Spleen (tissue), 11 donors: ENCODE measurements around the gene NBAS. TPM values are rescaled to one million over a fixed set of nuclear protein-coding genes. Genes with fewer than 3 reads are reported as not detected.

Experiments used
- DNase-seq: peaks from one replicate; pipeline ENCODE4 v3.0.0-alpha.2; 2020
- H3K27ac ChIP-seq, 8 donors: fragments of 200-600 bp; sonication (generic) in 7 of 8; 1 replicate in 4 of 8; 2 replicates in 4 of 8; pipeline versions ENCODE4 v1.5.0 to v1.8.0; 2016 to 2021; ENCODE audit warnings: inconsistent platforms in 4 of 8, mild to moderate bottlenecking in 4 of 8, moderate library complexity in 1 of 8
- H3K27me3 ChIP-seq, 7 donors: fragments of 200-600 bp; sonication (generic) in 6 of 7; replicated peaks in 1 of 7; 1 replicate in 4 of 7; 2 replicates in 3 of 7; pipeline versions ENCODE4 v1.5.0 to v1.8.0; 2016 to 2021; ENCODE audit warnings: inconsistent platforms in 3 of 7, mild to moderate bottlenecking in 1 of 7
- H3K36me3 ChIP-seq, 6 donors: fragments of 200-600 bp; sonication (generic) in 5 of 6; 1 replicate in 4 of 6; 2 replicates in 2 of 6; pipeline versions ENCODE4 v1.5.0 to v1.8.0; 2016 to 2021; ENCODE audit warnings: inconsistent platforms in 2 of 6
- H3K4me1 ChIP-seq, 6 donors: fragments of 200-600 bp; sonication (generic) in 5 of 6; 1 replicate in 3 of 6; 2 replicates in 3 of 6; pipeline versions ENCODE4 v1.5.0 to v1.8.0; 2016 to 2021; ENCODE audit warnings: inconsistent platforms in 3 of 6
- H3K4me3 ChIP-seq, 8 donors: fragments of 200-600 bp; sonication (generic) in 7 of 8; 1 replicate in 4 of 8; 2 replicates in 4 of 8; pipeline versions ENCODE4 v1.5.0 to v1.8.0; 2016 to 2021; ENCODE audit warnings: inconsistent platforms in 4 of 8, mild to moderate bottlenecking in 4 of 8, moderate library complexity in 2 of 8
- H3K9me3 ChIP-seq, 8 donors: fragments of 200-600 bp; sonication (generic) in 7 of 8; 1 replicate in 4 of 8; 2 replicates in 4 of 8; pipeline versions ENCODE4 v1.5.0 to v1.8.0; 2016 to 2021; ENCODE audit warnings: inconsistent platforms in 4 of 8
- CTCF ChIP-seq, 11 experiments: fragments of 200-600 bp in 7 of 11; fragments of 450-650 bp in 4 of 11; sonication (generic) in 4 of 11; IDR thresholded peaks in 8 of 11; conservative IDR thresholded peaks in 3 of 11; 1 replicate in 7 of 11; 2 replicates in 4 of 11; pipeline versions ENCODE4 v1.4.0 to v1.8.0; 2016 to 2021; ENCODE audit warnings: antibody characterized with exemption in 11 of 11, inconsistent platforms in 4 of 11, mild to moderate bottlenecking in 1 of 11
- POLR2A ChIP-seq, 3 donors: fragments of 450-650 bp; IDR thresholded peaks; one replicate each; pipeline ENCODE4 v1.5.1; 2017; ENCODE audit warnings: antibody characterized with exemption in 3 of 3, mild to moderate bottlenecking in 1 of 3
- POLR2AphosphoS5 ChIP-seq, 3 donors: sonication (generic); formaldehyde crosslinking; IDR thresholded peaks; one replicate each; pipeline ENCODE4 v1.5.1; 2017; ENCODE audit warnings: antibody characterized with exemption in 3 of 3
- WGBS, 5 donors: extraction: QIAGEN DNeasy Blood & Tissue Kit in 3 of 5; methylation state at CpG; one replicate each; pipeline versions ENCODE4 v1.1.5 to v1.1.7; 2013 to 2018; 5-methylcytosine and 5-hydroxymethylcytosine counted together
- intact Hi-C: fragments of 100-400 bp; cut with DNase I; formaldehyde crosslinking; loops from one replicate; pipeline ENCODE4 v1.15.0; 2023; ENCODE audit warnings: low total_unique reads
- polyA plus RNA-seq, 3 donors: library from polyadenylated mRNA; stranded (reverse); fragments of 200-250 nt; gene quantifications; one replicate each; pipeline ENCODE4 v1.2.1, GENCODE V29; 2013
- total RNA-seq, 7 donors: library from RNA; depleted of rRNA in 3 of 7; stranded (reverse); fragments of >200 nt in 3 of 7; fragmentation: NEBNext Ultra II Directional in 4 of 7; extraction: Animal tissue kit (Norgen Biotek cat#: 25700) in 4 of 7; gene quantifications; one replicate each; pipeline versions ENCODE4 v1.1.0 to v1.2.1, GENCODE V29; 2016 to 2021
- donor health status: healthy with polysubstance abuse.
- donor health status: DM: no; HTN: no; CAD: no; lungs with moderate emphysema.
- donor health status: DM: no; HTN: no; CAD: no.
- donor health status: Bipolar disorder and iron deficiency.
- donor health status: healthy.
- donor health status: DM: no; HTN: no; CAD: no.
- donor health status: DM: yes; HTN: yes; CAD: no.

Gene NBAS
- total and polyA plus RNA-seq, 10 donors = 21.1 to 49.0 (median 40.9) TPM

GRCh38 chr2:15588329-15588919 lies 27.3 kb upstream of the NBAS start:
- TF ChIP-seq POLR2A (IDR thresholded peaks at IDR 0.05) (no peak), POLR2AphosphoS5 (IDR thresholded peaks at IDR 0.05) (no peak), CTCF (IDR thresholded peaks at IDR 0.05 in 8 of 11, conservative IDR thresholded peaks at IDR 0.05 in 3 of 11) (peak in 8 of 11 experiments; percentile 10 to 63 (median 47))
- Histone ChIP-seq H3K9me3 (no peaks in the 10 kb centered on the region), H3K27me3 (no peaks in the 10 kb centered on the region), H3K4me1 (peaks cover 10 to 26% (median 21%) of the 10 kb centered on the region in 6 donors), H3K4me3 (no peak overlapping the region), H3K36me3 (no peaks in the 10 kb centered on the region), H3K27ac (no peak overlapping the region)
- DNase-seq = no peak
- WGBS, 5 donors = 51 to 76% (median 62%) methylated on average over 4 of the region's 4 CpGs
- intact Hi-C loops = no loop called here

GRCh38 chr2:15584767-15585469 lies 23.8 kb upstream of the NBAS start:
- Histone ChIP-seq H3K4me1 (peaks cover 0 to 8% (median 0%) of the 10 kb centered on the region in 6 donors), H3K36me3 (no peaks in the 10 kb centered on the region), H3K27ac (no peak overlapping the region), H3K4me3 (no peak overlapping the region), H3K9me3 (no peaks in the 10 kb centered on the region), H3K27me3 (no peaks in the 10 kb centered on the region)
- 77 to 86% (median 82%) methylated on average over 2 of the region's 2 CpGs for WGBS, 5 donors
- no peak for DNase-seq
- intact Hi-C loops = no loop called here
- no peak for TF ChIP-seq CTCF (IDR thresholded peaks at IDR 0.05 in 8 of 11, conservative IDR thresholded peaks at IDR 0.05 in 3 of 11)
- TF ChIP-seq POLR2A (IDR thresholded peaks at IDR 0.05) = no peak
- TF ChIP-seq POLR2AphosphoS5 (IDR thresholded peaks at IDR 0.05) = no peak

GRCh38 chr2:15584316-15584715 lies 23.2 kb upstream of the NBAS start:
- no peak overlapping the region for H3K4me3 ChIP-seq
- H3K27ac ChIP-seq = no peak overlapping the region
- H3K9me3 ChIP-seq = no peaks in the 10 kb centered on the region
- no peaks in the 10 kb centered on the region for H3K27me3 ChIP-seq
- DNase-seq = no peak
- no peaks in the 10 kb centered on the region for H3K36me3 ChIP-seq
- intact Hi-C loops = no loop called here
- no peak for TF ChIP-seq POLR2A (IDR thresholded peaks at IDR 0.05)
- TF ChIP-seq POLR2AphosphoS5 (IDR thresholded peaks at IDR 0.05) = no peak
- TF ChIP-seq CTCF (IDR thresholded peaks at IDR 0.05 in 8 of 11, conservative IDR thresholded peaks at IDR 0.05 in 3 of 11) = no peak
- peaks cover 0 to 8% (median 0%) of the 10 kb centered on the region in 6 donors for H3K4me1 ChIP-seq

- intact Hi-C loops = no loop called here
- 68 to 92% (median 73%) methylated on average over 1 of the region's 1 CpG for WGBS, 5 donors
- Histone ChIP-seq H3K36me3 (no peaks in the 10 kb centered on the region), H3K4me1 (peaks cover 0 to 8% (median 0%) of the 10 kb centered on the region in 6 donors), H3K4me3 (no peak overlapping the region), H3K27ac (no peak overlapping the region), H3K27me3 (no peaks in the 10 kb centered on the region), H3K9me3 (no peaks in the 10 kb centered on the region)
- no peak for DNase-seq
- TF ChIP-seq CTCF (IDR thresholded peaks at IDR 0.05 in 8 of 11, conservative IDR thresholded peaks at IDR 0.05 in 3 of 11) (no peak), POLR2A (IDR thresholded peaks at IDR 0.05) (no peak)
Measured at GRCh38 chr2:15583826-15584225, 22.7 kb upstream of the NBAS start.
